ENCODE results near the gene DNAJC22. TPM values are rescaled to one million over a fixed set of nuclear protein-coding genes. Genes with fewer than 3 reads are reported as not detected.

DNAJC22 gene
- polyA plus RNA-seq, 1 donor from 2014 or later, result 0.54 TPM

DNA sequence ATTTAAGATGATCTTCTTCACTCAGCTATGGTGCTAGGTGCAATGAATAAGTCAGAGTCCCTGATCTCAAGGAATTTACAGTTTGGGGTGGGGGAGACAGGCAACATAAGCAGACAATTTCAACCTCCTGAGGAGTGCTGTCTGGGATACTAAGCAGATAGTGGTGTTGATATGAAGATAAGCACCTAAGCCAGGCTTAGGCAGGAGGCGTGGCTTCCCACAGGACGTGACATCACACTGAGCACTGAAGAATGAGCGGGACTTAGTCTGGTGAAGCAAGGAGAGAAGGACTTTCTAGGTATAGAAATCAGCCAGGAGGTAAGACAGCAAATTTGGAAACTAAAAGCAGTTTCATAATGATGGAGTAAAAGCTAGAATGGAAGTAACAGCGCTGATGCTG lies 44.9 kb upstream of the DNAJC22 start:
- Histone ChIP-seq H3K79me2 (replicated peaks; ENCODE audit: insufficient read depth, low read length) (no peaks in the 10 kb centered on the region), H4K20me1 (ENCODE audit: insufficient read depth) (no peaks in the 10 kb centered on the region), H3K27ac (ENCODE audit: low read length) (no peak overlapping the region), H3K36me3 (ENCODE audit: insufficient read depth, low read length) (no peaks in the 10 kb centered on the region), H3K27me3 (ENCODE audit: insufficient read depth, low read depth, low read length) (peaks cover 25% of the 10 kb centered on the region), H3K9ac (ENCODE audit: low read length) (no peak overlapping the region), H3K4me3 (ENCODE audit: low read length) (no peak overlapping the region), H3F3A (ENCODE audit: insufficient read depth, low read length, poor library complexity, severe bottlenecking) (no peaks in the 10 kb centered on the region), H2AFZ (ENCODE audit: low read depth, low read length) (no peak overlapping the region), H3K4me2 (ENCODE audit: low read length) (no peak overlapping the region), H3K9me3 (ENCODE audit: low read length) (no peaks in the 10 kb centered on the region), H3K9me2 (ENCODE audit: insufficient read depth, low read length) (no peaks in the 10 kb centered on the region)
- TF ChIP-seq, protein P1, sequence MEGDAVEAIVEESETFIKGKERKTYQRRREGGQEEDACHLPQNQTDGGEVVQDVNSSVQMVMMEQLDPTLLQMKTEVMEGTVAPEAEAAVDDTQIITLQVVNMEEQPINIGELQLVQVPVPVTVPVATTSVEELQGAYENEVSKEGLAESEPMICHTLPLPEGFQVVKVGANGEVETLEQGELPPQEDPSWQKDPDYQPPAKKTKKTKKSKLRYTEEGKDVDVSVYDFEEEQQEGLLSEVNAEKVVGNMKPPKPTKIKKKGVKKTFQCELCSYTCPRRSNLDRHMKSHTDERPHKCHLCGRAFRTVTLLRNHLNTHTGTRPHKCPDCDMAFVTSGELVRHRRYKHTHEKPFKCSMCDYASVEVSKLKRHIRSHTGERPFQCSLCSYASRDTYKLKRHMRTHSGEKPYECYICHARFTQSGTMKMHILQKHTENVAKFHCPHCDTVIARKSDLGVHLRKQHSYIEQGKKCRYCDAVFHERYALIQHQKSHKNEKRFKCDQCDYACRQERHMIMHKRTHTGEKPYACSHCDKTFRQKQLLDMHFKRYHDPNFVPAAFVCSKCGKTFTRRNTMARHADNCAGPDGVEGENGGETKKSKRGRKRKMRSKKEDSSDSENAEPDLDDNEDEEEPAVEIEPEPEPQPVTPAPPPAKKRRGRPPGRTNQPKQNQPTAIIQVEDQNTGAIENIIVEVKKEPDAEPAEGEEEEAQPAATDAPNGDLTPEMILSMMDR (IDR thresholded peaks at IDR 0.05; ENCODE audit: poor library complexity, severe bottlenecking), result no peak
- no peak for TF ChIP-seq RAD21 (conservative IDR thresholded peaks at IDR 0.05)
- no peak for TF ChIP-seq EZH2 (IDR thresholded peaks at IDR 0.05; ENCODE audit: borderline replicate concordance, insufficient read depth, low read length, poor library complexity, severe bottlenecking)
- TF ChIP-seq MXI1 (conservative IDR thresholded peaks at IDR 0.05; ENCODE audit: poor library complexity, severe bottlenecking), result no peak
- TF ChIP-seq POLR2AphosphoS5 (IDR thresholded peaks at IDR 0.05), result no peak
- TF ChIP-seq REST (IDR thresholded peaks at IDR 0.05; ENCODE audit: borderline replicate concordance), result no peak
- TF ChIP-seq EP300 (conservative IDR thresholded peaks at IDR 0.05; ENCODE audit: poor library complexity, severe bottlenecking), result no peak
- no peak for TF ChIP-seq TAF1 (IDR thresholded peaks at IDR 0.05; ENCODE audit: low read depth)
- TF ChIP-seq SMC3 (conservative IDR thresholded peaks at IDR 0.05; ENCODE audit: poor library complexity), result no peak

- Histone ChIP-seq H3K79me2 (replicated peaks; ENCODE audit: insufficient read depth, low read length) (no peaks in the 10 kb centered on the region), H4K20me1 (ENCODE audit: insufficient read depth) (no peaks in the 10 kb centered on the region), H3F3A (ENCODE audit: insufficient read depth, low read length, poor library complexity, severe bottlenecking) (no peaks in the 10 kb centered on the region), H3K27ac (ENCODE audit: low read length) (no peak overlapping the region), H3K9me3 (ENCODE audit: low read length) (no peaks in the 10 kb centered on the region), H3K9ac (ENCODE audit: low read length) (no peak overlapping the region), H3K27me3 (ENCODE audit: insufficient read depth, low read depth, low read length) (peaks cover 2% of the 10 kb centered on the region), H3K4me3 (ENCODE audit: low read length) (no peak overlapping the region), H2AFZ (ENCODE audit: low read depth, low read length) (no peak overlapping the region), H3K4me2 (ENCODE audit: low read length) (no peak overlapping the region), H3K9me2 (ENCODE audit: insufficient read depth, low read length) (no peaks in the 10 kb centered on the region), H3K36me3 (ENCODE audit: insufficient read depth, low read length) (no peaks in the 10 kb centered on the region)
- TF ChIP-seq REST (IDR thresholded peaks at IDR 0.05; ENCODE audit: borderline replicate concordance) (no peak), MXI1 (conservative IDR thresholded peaks at IDR 0.05; ENCODE audit: poor library complexity, severe bottlenecking) (no peak), POLR2AphosphoS5 (IDR thresholded peaks at IDR 0.05) (no peak), TAF1 (IDR thresholded peaks at IDR 0.05; ENCODE audit: low read depth) (no peak), SMC3 (conservative IDR thresholded peaks at IDR 0.05; ENCODE audit: poor library complexity) (no peak), EP300 (conservative IDR thresholded peaks at IDR 0.05; ENCODE audit: poor library complexity, severe bottlenecking) (no peak), EZH2 (IDR thresholded peaks at IDR 0.05; ENCODE audit: borderline replicate concordance, insufficient read depth, low read length, poor library complexity, severe bottlenecking) (no peak), RAD21 (conservative IDR thresholded peaks at IDR 0.05) (no peak)
- TF ChIP-seq, protein P1 (IDR thresholded peaks at IDR 0.05; ENCODE audit: poor library complexity, severe bottlenecking), result no peak
Observed at GRCh38 chr12:49304161-49304560, 42.5 kb upstream of the DNAJC22 start.
